ENCODE results near the gene EFHC1.

DNA sequence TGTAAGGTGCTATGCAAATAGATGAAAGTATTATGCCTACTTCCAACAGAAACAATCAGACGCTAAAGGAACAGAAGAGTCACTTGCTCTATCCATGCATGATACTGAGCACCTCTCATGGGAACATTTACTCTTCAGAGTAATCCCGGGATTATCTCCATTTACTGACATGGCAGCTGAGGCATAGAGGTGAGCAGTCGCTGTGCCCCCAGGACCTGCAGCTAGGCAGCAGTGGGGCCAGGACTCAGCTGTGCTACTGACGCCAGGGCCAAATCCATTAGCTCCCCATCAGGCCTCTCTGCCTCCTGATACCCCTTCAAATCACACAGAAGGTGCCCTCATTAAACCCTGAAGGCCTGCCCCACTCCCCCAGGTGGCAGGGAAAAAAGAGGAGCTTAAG lies 104.8 kb downstream of the EFHC1 start:
- TF ChIP-seq POLR2AphosphoS5 (IDR thresholded peaks at IDR 0.05; ENCODE audit: low read depth, low read length), result no peak
- TF ChIP-seq, protein P1, sequence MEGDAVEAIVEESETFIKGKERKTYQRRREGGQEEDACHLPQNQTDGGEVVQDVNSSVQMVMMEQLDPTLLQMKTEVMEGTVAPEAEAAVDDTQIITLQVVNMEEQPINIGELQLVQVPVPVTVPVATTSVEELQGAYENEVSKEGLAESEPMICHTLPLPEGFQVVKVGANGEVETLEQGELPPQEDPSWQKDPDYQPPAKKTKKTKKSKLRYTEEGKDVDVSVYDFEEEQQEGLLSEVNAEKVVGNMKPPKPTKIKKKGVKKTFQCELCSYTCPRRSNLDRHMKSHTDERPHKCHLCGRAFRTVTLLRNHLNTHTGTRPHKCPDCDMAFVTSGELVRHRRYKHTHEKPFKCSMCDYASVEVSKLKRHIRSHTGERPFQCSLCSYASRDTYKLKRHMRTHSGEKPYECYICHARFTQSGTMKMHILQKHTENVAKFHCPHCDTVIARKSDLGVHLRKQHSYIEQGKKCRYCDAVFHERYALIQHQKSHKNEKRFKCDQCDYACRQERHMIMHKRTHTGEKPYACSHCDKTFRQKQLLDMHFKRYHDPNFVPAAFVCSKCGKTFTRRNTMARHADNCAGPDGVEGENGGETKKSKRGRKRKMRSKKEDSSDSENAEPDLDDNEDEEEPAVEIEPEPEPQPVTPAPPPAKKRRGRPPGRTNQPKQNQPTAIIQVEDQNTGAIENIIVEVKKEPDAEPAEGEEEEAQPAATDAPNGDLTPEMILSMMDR (IDR thresholded peaks at IDR 0.05), result no peak
- TF ChIP-seq, protein P2, sequence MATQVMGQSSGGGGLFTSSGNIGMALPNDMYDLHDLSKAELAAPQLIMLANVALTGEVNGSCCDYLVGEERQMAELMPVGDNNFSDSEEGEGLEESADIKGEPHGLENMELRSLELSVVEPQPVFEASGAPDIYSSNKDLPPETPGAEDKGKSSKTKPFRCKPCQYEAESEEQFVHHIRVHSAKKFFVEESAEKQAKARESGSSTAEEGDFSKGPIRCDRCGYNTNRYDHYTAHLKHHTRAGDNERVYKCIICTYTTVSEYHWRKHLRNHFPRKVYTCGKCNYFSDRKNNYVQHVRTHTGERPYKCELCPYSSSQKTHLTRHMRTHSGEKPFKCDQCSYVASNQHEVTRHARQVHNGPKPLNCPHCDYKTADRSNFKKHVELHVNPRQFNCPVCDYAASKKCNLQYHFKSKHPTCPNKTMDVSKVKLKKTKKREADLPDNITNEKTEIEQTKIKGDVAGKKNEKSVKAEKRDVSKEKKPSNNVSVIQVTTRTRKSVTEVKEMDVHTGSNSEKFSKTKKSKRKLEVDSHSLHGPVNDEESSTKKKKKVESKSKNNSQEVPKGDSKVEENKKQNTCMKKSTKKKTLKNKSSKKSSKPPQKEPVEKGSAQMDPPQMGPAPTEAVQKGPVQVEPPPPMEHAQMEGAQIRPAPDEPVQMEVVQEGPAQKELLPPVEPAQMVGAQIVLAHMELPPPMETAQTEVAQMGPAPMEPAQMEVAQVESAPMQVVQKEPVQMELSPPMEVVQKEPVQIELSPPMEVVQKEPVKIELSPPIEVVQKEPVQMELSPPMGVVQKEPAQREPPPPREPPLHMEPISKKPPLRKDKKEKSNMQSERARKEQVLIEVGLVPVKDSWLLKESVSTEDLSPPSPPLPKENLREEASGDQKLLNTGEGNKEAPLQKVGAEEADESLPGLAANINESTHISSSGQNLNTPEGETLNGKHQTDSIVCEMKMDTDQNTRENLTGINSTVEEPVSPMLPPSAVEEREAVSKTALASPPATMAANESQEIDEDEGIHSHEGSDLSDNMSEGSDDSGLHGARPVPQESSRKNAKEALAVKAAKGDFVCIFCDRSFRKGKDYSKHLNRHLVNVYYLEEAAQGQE (IDR thresholded peaks at IDR 0.05; ENCODE audit: insufficient read depth in 1 of 2, low read depth in 2 of 2, low read length in 1 of 2), result no peak

Measured in Panc1 (cell line).